ENCODE data around the gene SNX18.

The SNX18 gene

GRCh38 chr5:54540286-54540685 is 22.7 kb downstream of the SNX18 start:
- DNase-seq: no peak

- no peak for DNase-seq
Measured at GRCh38 chr5:54541823-54542783, 24.5 kb downstream of the SNX18 start.

GRCh38 chr5:54544044-54544443 is 26.5 kb downstream of the SNX18 start:
- no peak for DNase-seq

GRCh38 chr5:54545796-54546195 is 28.2 kb downstream of the SNX18 start:
- DNase-seq: no peak

GRCh38 chr5:54547711-54548250 is 30.2 kb downstream of the SNX18 start:
- DNase-seq: peak in 5 of 51 donors; percentile 14 to 42 (median 22)

GRCh38 chr5:54548565-54548964 is 31.0 kb downstream of the SNX18 start:
- no peak for DNase-seq

- no peak for DNase-seq
Measured at GRCh38 chr5:54551292-54551691, 33.7 kb downstream of the SNX18 start.

GRCh38 chr5:54551926-54552325 is 34.4 kb downstream of the SNX18 start:
- peak in 38 of 51 donors; percentile 11 to 73 (median 38) for DNase-seq

GRCh38 chr5:54552446-54552845 is 34.9 kb downstream of the SNX18 start:
- DNase-seq: no peak

GRCh38 chr5:54553659-54554207 is 36.2 kb downstream of the SNX18 start:
- peak in 36 of 51 donors; percentile 11 to 88 (median 52) for DNase-seq

GRCh38 chr5:54556141-54556540 is 38.6 kb downstream of the SNX18 start:
- no peak for DNase-seq

- no peak for DNase-seq
Measured at GRCh38 chr5:54558362-54558761, 40.8 kb downstream of the SNX18 start.

GRCh38 chr5:54561651-54562050 is 44.1 kb downstream of the SNX18 start:
- DNase-seq: no peak

GRCh38 chr5:54563083-54563761 is 45.7 kb downstream of the SNX18 start:
- DNase-seq: no peak

GRCh38 chr5:54567996-54568395 is 50.4 kb downstream of the SNX18 start:
- DNase-seq: no peak

- peak in 18 of 51 donors; percentile 5 to 33 (median 17) for DNase-seq
Measured at GRCh38 chr5:54570916-54571315, 53.4 kb downstream of the SNX18 start.

GRCh38 chr5:54571462-54571861 is 53.9 kb downstream of the SNX18 start:
- no peak for DNase-seq

GRCh38 chr5:54573812-54574489 is 56.4 kb downstream of the SNX18 start:
- no peak for DNase-seq

GRCh38 chr5:54577528-54577927 is 60.0 kb downstream of the SNX18 start:
- DNase-seq: no peak

GRCh38 chr5:54577937-54578653 is 60.5 kb downstream of the SNX18 start:
- DNase-seq: no peak
